Colonic mucosa (tissue), 4 donors: ENCODE results near the gene MRGPRD. TPM values are rescaled to one million over a fixed set of nuclear protein-coding genes. Genes with fewer than 3 reads are reported as not detected.

Experiments
- DNase-seq: peaks from one replicate; pipeline ENCODE4 v3.0.0-alpha.2; 2020
- H3K27ac ChIP-seq: fragments of 200-600 bp; one replicate; pipeline ENCODE4 v1.8.0; 2021
- H3K27me3 ChIP-seq: fragments of 200-600 bp; one replicate; pipeline ENCODE4 v1.8.0; 2021
- H3K36me3 ChIP-seq: fragments of 200-600 bp; one replicate; pipeline ENCODE4 v1.8.0; 2021
- H3K4me1 ChIP-seq: fragments of 200-600 bp; one replicate; pipeline ENCODE4 v1.8.0; 2021; ENCODE audit warnings: mild to moderate bottlenecking
- H3K4me3 ChIP-seq: fragments of 200-600 bp; one replicate; pipeline ENCODE4 v1.8.0; 2021
- H3K9ac ChIP-seq, 2 donors: one replicate each; pipeline ENCODE4 v1.7.0; 2013; ENCODE audit warnings: control low read depth in 2 of 2, low read depth in 2 of 2, low read length in 2 of 2
- H3K9me3 ChIP-seq: fragments of 200-600 bp; one replicate; pipeline ENCODE4 v1.8.0; 2021
- CTCF ChIP-seq: fragments of 200-600 bp; IDR thresholded peaks from one replicate; pipeline ENCODE4 v1.8.0; 2022; ENCODE audit warnings: antibody characterized with exemption, mild to moderate bottlenecking
- intact Hi-C: fragments of 100-400 bp; cut with DNase I; formaldehyde crosslinking; loops from one replicate; pipeline ENCODE4 v1.14.1; 2022
- total RNA-seq, 2 donors: library from RNA; stranded (reverse); fragmentation: NEBNext Ultra II Directional in 1 of 2; extraction: Animal tissue kit (Norgen Biotek cat#: 25700) in 1 of 2; gene quantifications; one replicate each; pipeline ENCODE4 v1.2.1, GENCODE V29; 2021
- donor health status: healthy.
- donor health status: DM: no; HTN: no; CAD: no.
- donor health status: DM: no; HTN: no; CAD: no.

Gene MRGPRD
- total RNA-seq, 2 donors from 2014 or later = not detected

- Histone ChIP-seq H3K4me3 (no peak overlapping the region), H3K9ac (no peak overlapping the region), H3K27ac (no peak overlapping the region), H3K4me1 (no peaks in the 10 kb centered on the region), H3K27me3 (no peaks in the 10 kb centered on the region), H3K36me3 (no peaks in the 10 kb centered on the region), H3K9me3 (no peaks in the 10 kb centered on the region)
- intact Hi-C loops = no loop called here
- TF ChIP-seq CTCF = no peak
- no peak for DNase-seq
Observed at GRCh38 chr11:68962527-68963250, 18.1 kb downstream of the MRGPRD start.

GRCh38 chr11:68961245-68961644, 19.5 kb downstream of the MRGPRD start:
- no peak overlapping the region for H3K27ac ChIP-seq
- H3K9me3 ChIP-seq = no peaks in the 10 kb centered on the region
- no peaks in the 10 kb centered on the region for H3K27me3 ChIP-seq
- no peak overlapping the region for H3K4me3 ChIP-seq
- H3K36me3 ChIP-seq = no peaks in the 10 kb centered on the region
- intact Hi-C loops = no loop called here
- no peaks in the 10 kb centered on the region for H3K4me1 ChIP-seq
- DNase-seq = no peak
- no peak for TF ChIP-seq CTCF
- H3K9ac ChIP-seq = no peak overlapping the region

- no peak overlapping the region for H3K4me3 ChIP-seq
Observed at GRCh38 chr11:68960294-68961071, 20.3 kb downstream of the MRGPRD start.

GRCh38 chr11:68959465-68960293, 21.1 kb downstream of the MRGPRD start:
- Histone ChIP-seq H3K9me3 (no peaks in the 10 kb centered on the region), H3K27ac (no peak overlapping the region), H3K9ac (no peak overlapping the region), H3K36me3 (no peaks in the 10 kb centered on the region), H3K4me1 (peaks cover 9% of the 10 kb centered on the region), H3K27me3 (no peaks in the 10 kb centered on the region), H3K4me3 (no peak overlapping the region)
- no peak for DNase-seq
- intact Hi-C loops = no loop called here
- no peak for TF ChIP-seq CTCF

More at GRCh38 chr11:68960294-68961071, 20.3 kb downstream of the MRGPRD start:
- H3K4me1 ChIP-seq = peaks cover 2% of the 10 kb centered on the region
- H3K27me3 ChIP-seq = no peaks in the 10 kb centered on the region
- no peak overlapping the region for H3K27ac ChIP-seq
- H3K9me3 ChIP-seq = no peaks in the 10 kb centered on the region
- intact Hi-C loops = no loop called here
- no peak for TF ChIP-seq CTCF
- DNase-seq = no peak
- no peak overlapping the region for H3K9ac ChIP-seq
- H3K36me3 ChIP-seq = no peaks in the 10 kb centered on the region

- TF ChIP-seq CTCF = no peak
- H3K36me3 ChIP-seq = no peaks in the 10 kb centered on the region
- intact Hi-C loops = no loop called here
- H3K4me3 ChIP-seq = no peak overlapping the region
- DNase-seq = no peak
- no peaks in the 10 kb centered on the region for H3K9me3 ChIP-seq
- H3K27ac ChIP-seq = no peak overlapping the region
- no peak overlapping the region for H3K9ac ChIP-seq
- peaks cover 9% of the 10 kb centered on the region for H3K4me1 ChIP-seq
- no peaks in the 10 kb centered on the region for H3K27me3 ChIP-seq
Observed at GRCh38 chr11:68958211-68958610, 22.6 kb downstream of the MRGPRD start.
